HG03280 (cell line): ENCODE data around the gene PSMD6.
A peak's percentile ranks its signal among the peaks of the same experiment; 100 is the strongest.

Source experiments
- ATAC-seq: cut with Tn5 transposase; IDR thresholded peaks from one replicate; pipeline ENCODE4 v1.9.1; 2021; ENCODE audit warnings: mild to moderate bottlenecking, moderate library complexity; ENCODE audit not compliant: unreplicated experiment

PSMD6 gene

DNA sequence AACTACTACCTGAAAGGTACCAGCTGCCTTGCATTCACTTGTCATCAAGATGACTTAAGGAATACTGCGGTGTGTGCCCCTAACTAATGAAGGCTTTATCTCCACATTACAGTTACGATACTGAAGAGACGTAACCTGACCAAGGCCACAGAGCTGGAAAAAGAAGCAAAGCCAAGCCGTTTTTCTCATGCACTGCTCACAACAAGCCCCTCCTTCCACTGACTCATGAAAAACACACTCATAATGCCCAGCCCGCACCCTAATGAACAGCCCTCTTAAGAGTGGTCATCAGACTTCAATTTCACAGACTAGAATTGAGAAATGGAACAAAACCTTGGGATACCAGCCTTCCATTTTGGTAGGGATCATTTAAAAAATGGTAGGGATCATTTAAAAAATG lies 11.6 kb downstream of the PSMD6 start:
- no peak for ATAC-seq

DNA sequence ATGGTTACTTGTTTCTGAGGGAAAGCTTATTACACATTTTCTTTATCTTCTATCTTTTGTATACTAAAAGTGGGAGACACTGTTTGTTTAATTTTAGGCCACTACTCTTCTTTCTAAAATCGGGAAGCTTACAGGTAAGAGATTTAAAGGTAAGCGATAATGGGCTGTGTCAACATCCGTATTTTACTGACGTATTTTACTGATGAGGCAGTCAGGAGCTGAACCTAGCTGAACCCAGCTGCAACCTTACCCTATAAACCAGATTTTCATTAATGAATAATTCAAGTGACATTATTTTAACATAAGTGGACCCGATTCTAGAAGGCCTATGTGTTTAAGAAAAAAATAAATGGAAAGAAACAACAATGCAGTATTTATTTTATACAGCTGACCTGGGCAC lies 13.1 kb downstream of the PSMD6 start:
- ATAC-seq: no peak

DNA sequence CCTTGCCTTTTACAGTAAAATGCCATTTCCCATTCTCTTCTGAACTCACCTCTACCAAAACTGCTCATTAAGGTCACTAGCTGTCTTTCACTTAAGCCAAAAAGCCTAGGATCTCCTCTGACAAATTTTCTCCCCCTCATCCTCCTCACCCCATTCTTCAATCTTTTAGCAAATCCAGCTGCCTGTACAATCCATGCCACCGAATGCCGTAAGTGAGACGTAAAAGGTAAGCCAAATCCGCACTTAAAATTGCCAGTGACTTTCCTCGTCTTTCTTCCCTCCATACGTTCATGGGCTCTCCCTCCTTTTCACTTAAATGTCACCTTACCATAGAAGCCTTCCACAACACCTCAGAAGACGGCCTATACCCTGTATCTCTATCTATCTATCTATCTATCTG lies 13.8 kb downstream of the PSMD6 start:
- no peak for ATAC-seq

DNA sequence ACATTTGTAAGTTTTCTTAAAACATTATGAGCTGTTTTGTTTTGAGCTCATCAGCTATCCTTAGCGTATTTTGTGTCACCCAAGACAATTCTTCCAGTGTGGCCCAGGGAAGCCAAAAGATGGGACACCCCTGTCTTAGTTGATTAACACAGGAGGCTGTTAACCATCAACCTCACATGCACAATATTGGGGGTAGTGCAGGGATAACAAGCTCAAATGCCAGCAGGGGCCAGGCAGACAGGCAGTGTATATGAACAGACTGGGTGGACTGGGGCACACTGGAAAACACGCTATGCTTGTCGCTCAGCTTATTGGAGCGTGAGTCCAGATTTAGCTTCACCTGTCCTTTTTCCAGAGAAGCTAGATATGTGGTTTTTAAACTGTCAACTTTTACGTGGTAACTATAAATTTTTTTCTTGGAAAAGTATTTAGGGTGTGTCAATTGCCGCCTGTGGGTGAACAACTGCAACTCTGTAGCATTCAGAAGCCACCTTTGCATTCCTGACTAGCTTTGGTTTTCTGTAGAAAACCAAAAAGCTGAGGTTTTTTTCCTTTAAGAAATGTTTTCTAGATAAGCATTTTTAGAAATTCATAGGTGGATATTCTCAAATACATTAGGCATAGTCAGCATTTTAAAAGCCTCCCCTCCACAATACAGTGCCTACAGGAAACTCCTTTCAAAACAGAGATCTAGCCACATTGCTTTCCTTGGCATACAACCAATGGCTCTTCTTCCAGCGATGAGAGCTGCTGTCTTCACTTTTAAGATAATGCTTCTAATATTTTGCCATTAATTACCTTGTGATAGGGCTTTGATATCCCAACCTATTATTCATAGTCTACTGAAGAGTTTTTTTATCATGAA lies 14.6 kb downstream of the PSMD6 start:
- ATAC-seq: no peak

DNA sequence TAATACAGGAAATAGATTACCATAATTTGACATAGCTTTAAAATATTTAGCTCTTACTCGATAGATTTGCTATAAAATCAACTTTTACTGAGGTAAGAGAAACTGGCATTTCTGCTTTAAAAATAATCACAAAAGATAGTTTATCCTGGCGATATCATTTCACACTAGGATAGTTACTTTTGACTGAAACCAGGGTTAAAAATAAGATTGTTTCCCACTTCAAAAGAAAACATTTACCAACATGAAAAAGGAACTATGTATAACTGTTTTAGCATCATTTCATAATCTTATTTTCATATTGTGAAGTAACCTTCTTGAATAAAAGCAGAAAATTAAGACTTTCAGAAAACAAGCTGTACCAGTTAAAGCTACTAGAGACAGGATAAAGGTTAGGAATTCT lies 15.3 kb downstream of the PSMD6 start:
- no peak for ATAC-seq

DNA sequence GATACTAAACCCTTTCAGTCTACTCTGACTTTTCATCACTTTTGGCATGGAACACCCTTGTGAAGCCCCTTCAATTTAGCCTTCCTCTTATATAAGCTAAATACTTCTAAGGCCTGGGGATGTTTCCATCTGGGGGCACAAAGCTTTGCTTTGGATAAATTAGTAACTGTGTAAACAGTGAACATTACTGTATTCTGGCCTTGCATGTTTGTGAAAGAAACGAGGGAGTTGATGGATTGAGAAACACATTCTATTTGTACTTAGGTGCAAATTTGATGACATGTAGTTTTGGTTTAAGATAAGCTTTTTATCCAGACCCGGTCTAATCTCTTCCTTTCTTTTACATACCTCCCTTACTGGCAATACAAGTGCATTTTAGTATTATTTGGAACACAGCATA lies 19.7 kb downstream of the PSMD6 start:
- ATAC-seq: no peak

DNA sequence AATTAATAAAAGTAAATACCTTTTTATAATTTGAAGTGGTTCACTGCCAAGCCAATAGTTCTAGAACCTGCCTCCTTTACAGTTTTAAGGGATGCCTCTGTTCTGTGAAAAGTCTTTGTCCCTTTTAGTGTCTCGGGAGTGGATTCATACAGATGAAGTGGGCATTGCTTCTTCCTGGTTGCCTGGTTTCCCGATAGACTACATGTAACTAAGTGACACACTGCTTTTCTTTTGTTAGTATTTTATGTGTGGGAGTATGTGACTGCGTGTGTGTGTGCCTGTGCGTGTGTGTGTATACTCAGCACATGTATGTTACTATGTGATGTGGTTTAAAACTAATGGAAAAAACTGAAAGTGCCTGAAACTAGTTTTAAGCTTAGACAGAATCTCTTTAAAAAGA lies 21.1 kb downstream of the PSMD6 start:
- no peak for ATAC-seq

DNA sequence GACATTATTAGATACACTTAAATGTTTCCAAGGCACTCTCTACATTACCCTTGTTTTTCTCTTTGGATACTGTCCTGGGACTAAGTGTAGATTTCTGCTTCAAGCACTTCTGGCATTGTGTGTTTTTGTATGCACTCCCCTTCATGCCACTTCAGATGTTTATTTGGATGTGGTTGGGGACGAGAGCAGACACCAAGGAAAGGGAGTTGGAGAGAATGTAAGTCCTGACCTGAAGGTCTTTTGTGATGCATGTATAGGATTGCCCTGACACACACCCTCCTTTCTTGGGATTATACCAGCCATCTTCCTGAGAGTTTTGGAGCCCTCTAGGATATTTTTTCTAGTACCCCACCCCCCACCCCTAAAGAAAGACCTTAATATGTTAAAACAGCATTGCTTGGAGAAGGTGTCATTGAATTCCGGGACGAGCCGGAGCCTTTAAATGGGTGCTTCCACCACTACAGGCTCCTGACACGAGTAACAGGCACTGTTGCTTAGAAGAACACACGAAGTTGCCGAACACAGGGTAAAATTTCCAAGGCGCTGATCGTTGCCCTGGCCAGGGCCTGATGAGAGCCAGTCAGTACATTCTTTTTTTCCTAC lies 22.7 kb downstream of the PSMD6 start:
- no peak for ATAC-seq

DNA sequence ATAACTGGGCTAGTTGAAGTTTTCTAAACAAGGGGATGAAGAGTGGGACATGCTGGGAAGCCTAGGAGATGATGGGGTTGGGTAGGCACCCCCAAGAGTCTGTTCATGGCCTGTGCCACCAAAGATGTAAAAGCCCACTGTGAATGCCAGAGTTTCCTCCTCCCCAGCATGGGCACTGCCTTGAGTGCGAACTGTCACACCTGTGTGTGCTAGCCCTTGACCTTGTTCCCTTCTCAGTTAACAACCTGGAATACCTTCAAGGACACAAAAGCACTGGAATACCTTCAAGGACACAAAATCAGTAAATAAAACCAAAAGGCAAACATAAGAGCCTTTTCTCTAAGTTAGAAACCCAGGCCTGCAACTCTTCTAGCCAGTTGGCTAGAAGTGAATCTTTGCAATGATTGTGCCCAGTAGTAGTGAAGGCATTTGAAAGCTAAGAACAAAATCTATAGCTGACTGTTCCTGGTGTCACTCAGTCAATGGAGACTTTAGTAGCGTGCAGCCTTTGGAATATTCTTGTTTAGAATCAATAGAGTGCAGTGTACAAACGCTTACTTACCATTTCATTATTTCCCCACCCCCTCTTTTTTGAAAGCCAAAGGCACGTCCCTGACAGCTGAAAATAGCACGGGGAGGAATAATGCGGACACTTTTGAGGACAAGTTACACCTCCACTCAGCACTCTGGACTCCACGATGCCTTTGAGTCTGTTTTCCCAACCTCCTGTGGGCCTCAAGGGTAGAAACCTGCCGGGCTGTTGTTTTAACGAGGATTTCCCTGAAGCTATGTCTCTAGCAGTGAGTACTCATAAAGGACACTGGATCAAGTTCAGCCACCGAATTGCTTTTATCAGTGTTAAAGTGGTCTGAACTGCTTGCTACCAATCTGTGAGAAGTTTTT lies 24.2 kb downstream of the PSMD6 start:
- ATAC-seq: no peak

DNA sequence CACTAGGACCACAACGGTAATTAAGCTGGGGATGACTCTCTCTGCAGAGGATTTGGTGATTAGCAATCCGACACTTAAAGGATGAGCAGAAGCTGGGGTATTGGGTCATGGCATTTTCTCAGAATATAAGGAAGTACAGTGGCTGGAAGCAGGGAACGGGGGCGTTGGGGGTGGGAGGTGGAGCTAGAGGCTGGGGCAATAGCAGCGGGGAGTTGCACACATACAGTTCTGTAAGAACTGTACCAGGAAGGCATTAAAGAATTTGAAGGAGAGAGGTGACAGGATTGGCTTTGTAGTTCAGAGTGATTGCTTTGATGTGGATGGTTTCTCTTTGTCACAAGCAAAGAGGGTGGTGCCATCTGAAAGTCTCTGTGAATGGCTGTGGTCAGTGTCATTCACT lies 28.2 kb downstream of the PSMD6 start:
- ATAC-seq: no peak

DNA sequence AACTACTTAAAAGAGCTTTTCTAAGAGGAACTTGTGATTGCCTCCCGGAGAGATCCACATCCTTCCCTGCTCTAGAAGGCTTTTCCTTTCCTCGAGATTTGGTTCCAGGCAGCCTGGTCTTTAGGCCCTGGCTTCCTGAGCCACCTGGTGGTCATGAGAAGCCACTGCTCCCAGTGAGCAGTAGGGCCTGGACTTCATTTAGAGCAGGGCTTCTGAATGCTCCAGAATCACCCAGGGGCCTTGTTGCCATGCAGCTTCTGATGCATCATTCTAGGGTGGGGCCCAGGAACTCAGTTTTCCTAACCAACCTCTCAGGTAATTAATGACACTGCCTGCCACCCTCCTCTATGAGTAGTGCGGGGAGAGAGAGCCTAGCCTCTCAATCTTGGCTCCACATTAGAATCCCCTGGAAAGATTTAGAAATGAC lies 29.6 kb downstream of the PSMD6 start:
- peak; percentile 87 for ATAC-seq

DNA sequence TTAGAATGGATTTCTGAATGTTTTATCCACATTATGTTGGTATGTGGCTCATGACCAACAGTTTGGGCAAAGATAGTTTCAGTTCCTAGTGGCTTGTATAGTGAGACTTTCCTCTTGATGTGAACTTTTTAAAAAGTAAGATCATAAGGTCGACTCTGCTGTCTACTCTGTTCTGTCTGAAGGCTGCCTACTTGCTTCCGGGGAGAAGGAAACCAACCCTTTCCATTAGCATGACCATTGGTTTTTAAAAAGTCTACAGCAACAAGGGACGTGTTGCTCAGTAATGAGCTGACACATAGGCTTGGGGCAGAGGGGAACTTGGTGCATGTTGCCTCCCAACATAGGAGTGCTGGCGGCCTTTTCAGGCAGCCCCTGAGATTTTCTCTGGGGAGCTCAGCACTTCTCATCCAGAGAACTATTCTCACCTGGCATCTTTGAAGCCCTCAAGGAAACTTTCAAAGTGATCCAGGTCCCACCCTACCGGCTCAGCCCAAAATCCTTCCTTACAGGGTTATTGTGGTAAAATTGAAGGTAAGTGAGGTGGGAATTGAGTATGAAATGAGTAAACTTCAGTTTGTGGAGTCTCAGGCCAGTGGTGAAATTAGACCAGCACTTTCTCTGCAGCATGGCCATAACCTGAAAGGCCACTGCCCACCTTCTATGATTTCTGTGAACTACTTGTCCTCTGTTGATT lies 30.6 kb downstream of the PSMD6 start:
- ATAC-seq: no peak

DNA sequence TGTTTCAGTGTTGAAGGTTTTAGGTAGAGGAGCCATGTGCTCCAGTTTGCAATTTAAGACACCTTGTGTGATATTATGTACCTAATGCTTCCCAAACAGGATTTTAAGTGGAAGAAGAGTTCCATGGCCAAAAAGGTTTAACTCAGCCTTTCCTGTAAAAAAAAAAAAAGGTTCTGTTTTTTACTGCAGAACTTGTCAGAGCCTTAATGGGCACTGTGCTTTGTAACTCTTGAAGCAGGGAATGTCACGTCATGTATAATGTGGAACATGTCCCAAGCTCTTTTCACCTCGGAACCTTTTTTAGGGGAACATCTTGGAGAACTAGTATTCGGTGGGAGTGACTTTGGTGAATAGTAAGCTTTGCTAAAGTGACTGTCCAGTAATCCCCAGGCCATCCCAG lies 31.6 kb downstream of the PSMD6 start:
- no peak for ATAC-seq

DNA sequence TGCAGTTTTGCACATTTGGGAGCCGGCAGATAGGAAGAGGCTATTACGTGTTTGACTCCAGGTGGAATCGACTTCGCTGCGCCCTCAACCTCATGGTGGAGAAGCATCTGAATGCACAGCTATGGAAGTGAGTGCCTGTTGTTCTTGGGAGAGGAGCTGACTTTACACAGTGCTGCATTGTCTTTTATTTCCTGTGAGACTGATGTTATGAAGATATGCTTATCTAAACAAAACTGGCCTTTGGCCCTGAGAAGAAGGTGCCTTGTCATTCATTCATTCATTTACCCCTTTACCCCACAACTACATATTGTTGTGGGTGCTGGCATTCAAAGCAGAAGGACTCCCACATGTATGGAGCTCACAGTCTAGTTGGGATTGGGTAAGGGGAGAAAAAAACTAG lies 32.6 kb downstream of the PSMD6 start:
- no peak for ATAC-seq

DNA sequence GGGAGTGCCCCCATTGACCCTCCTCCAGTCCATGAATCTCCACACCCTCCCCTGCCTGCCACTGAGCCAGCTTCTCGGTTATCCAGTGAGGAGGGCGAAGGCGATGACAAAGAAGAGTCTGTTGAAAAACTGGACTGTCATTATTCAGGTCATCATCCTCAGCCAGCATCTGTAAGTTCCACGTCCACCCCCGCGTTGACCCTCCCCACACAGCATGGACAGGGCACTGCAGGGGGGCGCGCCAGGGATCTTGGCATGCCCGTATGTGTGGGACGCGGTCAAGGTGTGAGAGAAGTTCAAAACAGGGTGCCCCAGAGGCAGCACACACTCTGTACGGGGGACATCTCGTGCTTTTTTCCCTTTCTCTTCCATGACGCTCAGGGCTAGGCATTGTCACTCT lies 33.1 kb downstream of the PSMD6 start:
- no peak for ATAC-seq

DNA sequence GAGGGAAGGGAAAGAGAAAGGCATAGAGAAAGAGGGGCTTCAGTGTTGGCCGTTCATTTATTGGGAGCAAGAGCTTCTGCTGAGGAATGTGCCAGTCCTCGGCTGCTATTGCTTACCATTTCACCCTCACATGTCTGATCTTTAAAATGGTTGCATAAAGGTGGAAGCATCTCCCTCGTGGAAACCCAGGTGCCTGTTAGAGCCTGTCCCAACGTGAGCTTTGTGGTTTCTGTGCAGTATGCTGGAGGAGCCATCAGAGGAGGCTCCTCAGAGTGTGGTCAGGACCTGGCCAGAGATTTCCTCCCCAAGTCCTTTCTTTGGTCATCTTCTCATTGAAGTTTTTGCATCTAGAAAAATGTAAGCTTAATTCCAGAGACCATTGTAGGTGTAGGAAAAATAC lies 34.4 kb downstream of the PSMD6 start:
- ATAC-seq: no peak

DNA sequence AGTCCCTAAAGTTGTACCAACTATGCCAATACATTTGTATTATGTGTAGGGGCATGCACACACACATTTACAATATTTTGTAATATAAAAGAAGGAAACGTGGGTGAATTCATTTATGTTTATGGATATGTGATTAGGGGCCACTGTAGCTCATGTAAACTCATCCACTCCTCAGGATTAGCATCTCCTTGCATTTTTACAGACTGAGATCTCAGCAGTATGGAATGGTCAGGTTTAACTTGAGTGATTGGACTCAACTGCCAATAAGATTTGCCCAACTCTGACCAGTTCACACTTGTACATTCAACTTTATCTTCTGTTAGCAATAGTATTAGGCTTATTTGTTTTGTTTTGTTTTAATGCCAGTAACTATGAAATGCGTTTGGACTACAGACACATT lies 36.5 kb downstream of the PSMD6 start:
- no peak for ATAC-seq

DNA sequence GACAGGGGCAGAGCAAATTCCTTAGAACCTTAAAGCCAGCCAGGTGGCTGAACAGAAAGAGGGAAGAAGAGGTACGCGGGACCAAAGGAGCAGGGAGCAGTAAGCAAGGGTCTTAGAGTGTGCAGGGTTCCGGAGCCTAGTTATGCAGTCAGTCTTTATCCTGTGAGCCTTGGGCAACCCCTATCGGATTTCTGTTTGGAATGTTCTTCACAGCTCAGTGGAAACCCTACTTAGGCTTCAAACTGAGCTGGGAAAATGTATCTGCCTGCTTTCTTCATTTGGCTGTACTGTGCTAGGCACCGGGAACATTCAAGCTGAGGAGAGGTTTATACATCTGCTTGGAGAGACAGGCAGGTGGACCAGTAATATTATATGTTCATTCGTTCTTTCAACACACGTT lies 37.1 kb downstream of the PSMD6 start:
- ATAC-seq: no peak

DNA sequence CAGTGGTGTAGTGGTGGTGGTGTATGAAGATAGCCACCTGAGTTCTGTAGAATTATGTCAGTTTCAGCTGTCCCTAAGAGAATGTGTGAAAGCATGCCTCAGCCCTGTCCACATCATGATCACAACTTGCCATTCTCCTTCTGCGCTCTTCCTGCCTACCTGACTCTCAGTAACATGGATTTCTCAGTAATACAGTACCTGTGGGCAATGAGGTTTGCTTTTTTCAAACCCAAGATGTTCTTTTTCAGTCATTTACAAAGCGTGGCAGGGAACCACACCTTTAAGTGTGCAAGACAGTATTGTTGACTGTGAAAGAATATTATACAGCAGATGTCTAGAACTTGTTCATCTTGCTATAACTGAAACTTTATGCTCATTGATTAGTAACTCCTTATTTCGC lies 38.9 kb downstream of the PSMD6 start:
- no peak for ATAC-seq

DNA sequence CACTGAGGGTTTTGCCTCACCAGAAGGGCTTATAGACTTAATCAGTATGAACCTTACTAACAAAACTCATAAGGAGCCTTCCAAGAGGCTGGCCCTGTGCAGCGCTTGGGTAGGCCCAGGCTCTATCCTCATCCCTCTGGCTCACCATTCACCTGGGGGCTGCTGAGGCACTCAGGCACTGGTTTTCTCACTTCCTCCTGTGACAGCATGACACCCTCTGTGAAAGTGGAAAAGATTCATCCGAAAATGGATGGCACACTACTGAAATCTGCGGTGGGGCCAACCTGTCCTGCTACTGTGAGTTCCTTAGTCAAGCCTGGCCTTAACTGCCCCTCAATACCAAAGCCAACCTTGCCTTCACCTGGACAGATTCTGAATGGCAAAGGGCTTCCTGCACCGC lies 41.3 kb downstream of the PSMD6 start:
- no peak for ATAC-seq

DNA sequence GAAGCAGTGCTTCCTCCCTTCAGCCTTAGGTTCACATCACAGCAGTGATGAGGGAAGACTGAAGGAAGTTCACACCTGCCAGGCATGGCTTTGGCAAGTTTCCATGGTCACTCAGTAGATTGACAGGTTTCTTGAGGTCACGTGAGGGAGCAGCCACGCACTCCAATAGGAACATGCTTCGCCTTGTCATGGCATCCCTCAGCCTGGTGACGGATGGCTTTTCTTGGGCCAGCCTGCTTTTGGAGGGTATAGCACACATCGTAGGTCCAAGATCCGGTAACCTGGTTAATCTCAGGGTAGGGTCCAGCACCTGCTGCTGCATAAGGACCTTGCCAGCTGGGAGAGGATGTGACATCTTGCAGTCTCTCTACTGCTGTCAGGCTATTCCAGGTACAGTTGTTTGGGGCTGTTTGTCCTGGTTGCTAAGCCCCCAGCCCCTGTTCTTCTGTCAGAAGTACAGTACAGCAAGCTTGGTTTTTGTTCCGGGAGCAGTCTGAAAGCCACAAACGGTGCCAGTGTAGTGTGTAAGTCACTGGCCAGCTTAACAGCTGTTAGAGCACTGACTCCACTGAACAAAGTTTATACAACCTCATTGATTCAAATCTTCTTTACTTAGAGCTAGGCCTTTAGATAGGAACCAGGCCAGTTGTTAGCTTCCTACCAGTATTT lies 42.3 kb downstream of the PSMD6 start:
- no peak for ATAC-seq
